Liver (tissue), 9 donors: ENCODE results near the gene MAPK8IP2. TPM values are rescaled to one million over a fixed set of nuclear protein-coding genes. Genes with fewer than 3 reads are reported as not detected.

Source experiments
- DNase-seq: peaks from one replicate; pipeline ENCODE4 v3.0.0-alpha.2; 2017; ENCODE audit warnings: low spot score
- H3K27ac ChIP-seq, 2 donors: one replicate each; pipeline ENCODE4 v1.7.0; 2013; ENCODE audit warnings: inconsistent platforms in 2 of 2, low read length in 2 of 2, control low read depth in 1 of 2, low read depth in 1 of 2, mild to moderate bottlenecking in 1 of 2
- H3K27me3 ChIP-seq, 4 donors: one replicate each; pipeline versions ENCODE4 v1.6.1 to v1.7.0; 2013; ENCODE audit warnings: low read length in 3 of 4, inconsistent platforms in 1 of 4, mild to moderate bottlenecking in 1 of 4, moderate library complexity in 1 of 4; ENCODE audit not compliant: control insufficient read depth in 4 of 4, insufficient read depth in 4 of 4
- H3K36me3 ChIP-seq, 4 donors: one replicate each; pipeline versions ENCODE4 v1.6.1 to v1.7.0; 2013; ENCODE audit warnings: low read length in 3 of 4, mild to moderate bottlenecking in 3 of 4, low read depth in 1 of 4, moderate library complexity in 1 of 4; ENCODE audit not compliant: control insufficient read depth in 4 of 4, insufficient read depth in 3 of 4
- H3K4me1 ChIP-seq, 4 donors: one replicate each; pipeline versions ENCODE4 v1.6.1 to v1.7.0; 2013; ENCODE audit warnings: low read length in 3 of 4, mild to moderate bottlenecking in 3 of 4, moderate library complexity in 1 of 4; ENCODE audit not compliant: control insufficient read depth in 4 of 4, insufficient read depth in 4 of 4
- H3K4me3 ChIP-seq, 3 donors: one replicate each; pipeline versions ENCODE4 v1.6.1 to v1.7.0; 2013; ENCODE audit warnings: low read length in 3 of 3, control low read depth in 1 of 3, low read depth in 1 of 3, mild to moderate bottlenecking in 1 of 3
- H3K9ac ChIP-seq, 2 donors: one replicate each; pipeline ENCODE4 v1.7.0; 2013; ENCODE audit warnings: low read length in 2 of 2, mild to moderate bottlenecking in 2 of 2, moderate library complexity in 2 of 2, control low read depth in 1 of 2, low read depth in 1 of 2
- H3K9me3 ChIP-seq, 4 donors: one replicate each; pipeline versions ENCODE4 v1.6.1 to v1.7.0; 2013; ENCODE audit warnings: low read length in 3 of 4; ENCODE audit not compliant: control insufficient read depth in 4 of 4
- FOXA1 ChIP-seq: IDR thresholded peaks from 2 replicates; pipeline ENCODE4 v1.6.1; 2016; ENCODE audit warnings: antibody characterized with exemption
- HNF4G ChIP-seq: IDR thresholded peaks from 2 replicates; pipeline ENCODE4 v1.6.1; 2016; ENCODE audit warnings: antibody characterized with exemption
- JUND ChIP-seq, 2 donors: IDR thresholded peaks; 2 replicates each; pipeline ENCODE4 v1.6.1; 2016; ENCODE audit warnings: antibody characterized with exemption in 2 of 2
- RAD21 ChIP-seq, 2 donors: IDR thresholded peaks; 2 replicates each; pipeline ENCODE4 v1.6.1; 2016; ENCODE audit warnings: antibody characterized with exemption in 2 of 2, mild to moderate bottlenecking in 2 of 2
- REST ChIP-seq: IDR thresholded peaks from 2 replicates; pipeline ENCODE4 v1.6.1; 2016; ENCODE audit warnings: antibody characterized with exemption, mild to moderate bottlenecking
- RXRA ChIP-seq, 2 donors: IDR thresholded peaks; 2 replicates each; pipeline ENCODE4 v1.6.1; 2017 to 2018; ENCODE audit warnings: antibody characterized with exemption in 2 of 2, mild to moderate bottlenecking in 1 of 2
- SP1 ChIP-seq: IDR thresholded peaks from 2 replicates; pipeline ENCODE4 v1.6.1; 2018; ENCODE audit warnings: antibody characterized with exemption, mild to moderate bottlenecking
- TAF1 ChIP-seq: conservative IDR thresholded peaks from 2 replicates; pipeline ENCODE4 v1.6.1; 2016; ENCODE audit warnings: antibody characterized with exemption, mild to moderate bottlenecking
- WGBS: extraction: QIAGEN DNeasy Blood & Tissue Kit; methylation state at CpG from one replicate; pipeline ENCODE4 v1.1.7; 2013; 5-methylcytosine and 5-hydroxymethylcytosine counted together
- polyA plus RNA-seq, 2 donors: library from polyadenylated mRNA; stranded (reverse) in 1 of 2; unstranded in 1 of 2; fragments of 200-250 nt in 1 of 2; fragments of >200 nt in 1 of 2; fragmentation: Nextera tagmentation in 1 of 2; extraction: Ambion mirVana in 1 of 2; gene quantifications; one replicate each; pipeline versions ENCODE4 v1.2.1 to v1.2.3, GENCODE V29; 2013 to 2015
- total RNA-seq, 2 donors: library from RNA; depleted of rRNA; stranded (reverse); fragments of >200 nt; gene quantifications; one replicate each; pipeline ENCODE4 v1.2.3, GENCODE V29; 2014
- TF ChIP-seq, protein P1 (sequence below): IDR thresholded peaks from 2 replicates; pipeline ENCODE4 v1.6.1; 2016; ENCODE audit warnings: antibody characterized with exemption
- TF ChIP-seq, protein P2 (sequence below): IDR thresholded peaks from 2 replicates; pipeline ENCODE4 v1.6.1; 2016; ENCODE audit warnings: antibody characterized with exemption
- donor health status: healthy.
- donor health status: healthy.
- donor health status: healthy.
- donor health status: healthy.
- donor health status: healthy.

MAPK8IP2 gene
- total and polyA plus RNA-seq, 4 donors, result 0.04 to 0.37 (median 0.13) TPM

DNA sequence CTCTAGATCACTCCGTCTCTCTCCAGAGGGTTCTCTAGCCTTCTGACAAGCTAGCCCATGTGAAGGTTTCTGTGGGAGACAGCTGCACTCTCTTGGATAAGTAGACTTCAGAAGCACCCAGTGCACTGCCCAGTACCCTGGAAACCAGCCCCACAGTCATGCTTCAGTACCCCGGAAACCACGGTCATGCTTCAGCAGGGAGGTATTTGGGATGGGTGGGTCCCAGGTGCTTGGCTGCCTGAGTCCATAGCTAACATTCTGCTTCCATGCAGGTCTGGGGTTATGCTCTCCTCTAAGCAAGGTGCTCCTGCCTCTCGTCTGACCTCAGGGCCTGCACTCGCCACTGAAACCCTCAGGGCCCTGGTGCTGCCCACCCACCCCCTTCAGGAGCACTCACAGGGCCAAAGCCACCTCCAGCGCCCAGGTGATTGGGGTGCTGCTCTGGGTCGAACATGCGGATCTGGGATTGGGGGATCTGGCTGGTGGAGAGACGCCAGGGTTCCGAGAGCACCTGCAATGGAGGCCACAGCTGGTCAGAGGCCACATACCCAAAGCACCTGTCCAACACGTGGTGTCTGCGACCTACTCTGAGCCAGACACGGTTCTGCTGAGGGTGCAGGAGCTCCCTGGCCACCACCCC is 30.6 kb upstream of the MAPK8IP2 start:
- H3K9me3 ChIP-seq, result no peaks in the 10 kb centered on the region
- DNase-seq, result no peak
- 91% methylated on average over 13 of the region's 13 CpGs for WGBS
- no peak overlapping the region for H3K4me3 ChIP-seq
- peaks cover 0 to 17% (median 0%) of the 10 kb centered on the region in 4 donors for H3K36me3 ChIP-seq
- TF ChIP-seq SP1 (no peak), HNF4G (no peak), RAD21 (IDR thresholded peaks at IDR 0.05) (no peak), JUND (IDR thresholded peaks at IDR 0.05) (no peak)
- peak overlapping the region in 1 of 2 donors; percentile 36 for H3K9ac ChIP-seq
- H3K4me1 ChIP-seq, result peaks cover 10 to 35% (median 22%) of the 10 kb centered on the region in 4 donors
- H3K27ac ChIP-seq, result peak overlapping the region; percentile 96 to 97
- no peaks in the 10 kb centered on the region for H3K27me3 ChIP-seq

DNA sequence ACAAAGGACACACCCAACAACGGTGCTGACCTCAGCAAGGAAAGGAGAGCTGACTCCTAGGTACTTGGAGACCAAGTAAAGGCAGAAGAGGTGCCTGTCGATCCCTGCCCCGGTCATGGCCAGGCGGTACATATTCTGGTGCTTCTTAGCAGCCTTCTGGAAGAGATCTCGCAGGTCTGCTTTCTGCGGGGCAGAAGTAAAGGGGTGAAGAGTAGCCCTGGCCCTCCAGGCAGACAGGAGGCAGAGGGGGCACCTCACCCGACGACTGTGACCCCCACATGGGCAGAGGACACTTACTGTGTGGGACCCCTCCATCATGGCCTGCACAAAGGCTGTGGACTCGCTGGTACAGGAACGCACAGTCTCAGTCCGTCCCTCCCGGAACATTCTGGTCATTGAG is 29.7 kb upstream of the MAPK8IP2 start:
- Histone ChIP-seq H3K36me3 (peaks cover 0 to 17% (median 0%) of the 10 kb centered on the region in 4 donors), H3K9ac (no peak overlapping the region), H3K9me3 (no peaks in the 10 kb centered on the region), H3K4me3 (no peak overlapping the region), H3K27me3 (no peaks in the 10 kb centered on the region), H3K4me1 (peaks cover 10 to 35% (median 22%) of the 10 kb centered on the region in 4 donors), H3K27ac (peak overlapping the region; percentile 96 to 97)
- WGBS, result 90% methylated on average over 12 of the region's 12 CpGs
- DNase-seq, result no peak
- TF ChIP-seq TAF1 (no peak), REST (no peak), RXRA (IDR thresholded peaks at IDR 0.05) (no peak), FOXA1 (no peak), SP1 (no peak), HNF4G (no peak)
- TF ChIP-seq, protein P1, sequence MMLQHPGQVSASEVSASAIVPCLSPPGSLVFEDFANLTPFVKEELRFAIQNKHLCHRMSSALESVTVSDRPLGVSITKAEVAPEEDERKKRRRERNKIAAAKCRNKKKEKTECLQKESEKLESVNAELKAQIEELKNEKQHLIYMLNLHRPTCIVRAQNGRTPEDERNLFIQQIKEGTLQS, result no peak
- TF ChIP-seq, protein P2, sequence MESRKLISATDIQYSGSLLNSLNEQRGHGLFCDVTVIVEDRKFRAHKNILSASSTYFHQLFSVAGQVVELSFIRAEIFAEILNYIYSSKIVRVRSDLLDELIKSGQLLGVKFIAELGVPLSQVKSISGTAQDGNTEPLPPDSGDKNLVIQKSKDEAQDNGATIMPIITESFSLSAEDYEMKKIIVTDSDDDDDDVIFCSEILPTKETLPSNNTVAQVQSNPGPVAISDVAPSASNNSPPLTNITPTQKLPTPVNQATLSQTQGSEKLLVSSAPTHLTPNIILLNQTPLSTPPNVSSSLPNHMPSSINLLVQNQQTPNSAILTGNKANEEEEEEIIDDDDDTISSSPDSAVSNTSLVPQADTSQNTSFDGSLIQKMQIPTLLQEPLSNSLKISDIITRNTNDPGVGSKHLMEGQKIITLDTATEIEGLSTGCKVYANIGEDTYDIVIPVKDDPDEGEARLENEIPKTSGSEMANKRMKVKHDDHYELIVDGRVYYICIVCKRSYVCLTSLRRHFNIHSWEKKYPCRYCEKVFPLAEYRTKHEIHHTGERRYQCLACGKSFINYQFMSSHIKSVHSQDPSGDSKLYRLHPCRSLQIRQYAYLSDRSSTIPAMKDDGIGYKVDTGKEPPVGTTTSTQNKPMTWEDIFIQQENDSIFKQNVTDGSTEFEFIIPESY, result no peak
